HepG2 (cell line): ENCODE results near the gene IL10RA.

ENCODE experiments used
- POLR2A ChIP-seq, 2 experiments: IDR thresholded peaks; 2 replicates each; pipeline ENCODE4 v1.6.1; 2011; ENCODE audit warnings: low read depth in 2 of 2, low read length in 2 of 2, mild to moderate bottlenecking in 1 of 2, moderate library complexity in 1 of 2; ENCODE audit not compliant: insufficient read depth in 1 of 2
- ZNF547 ChIP-seq: sonication (generic); formaldehyde crosslinking; IDR thresholded peaks from 2 replicates; pipeline ENCODE4 v1.5.1; 2020; ENCODE audit warnings: mild to moderate bottlenecking, missing genetic modification reagents
- TF ChIP-seq, protein P1 (sequence below): sonication (generic); formaldehyde crosslinking; IDR thresholded peaks from 2 replicates; pipeline ENCODE4 v1.4.0; 2020; ENCODE audit warnings: missing genetic modification reagents, mild to moderate bottlenecking, borderline replicate concordance
- TF ChIP-seq, protein P2 (sequence below): sonication (generic); formaldehyde crosslinking; IDR thresholded peaks from 2 replicates; pipeline ENCODE4 v1.5.0; 2020; ENCODE audit warnings: mild to moderate bottlenecking, missing genetic modification reagents, moderate library complexity

DNA sequence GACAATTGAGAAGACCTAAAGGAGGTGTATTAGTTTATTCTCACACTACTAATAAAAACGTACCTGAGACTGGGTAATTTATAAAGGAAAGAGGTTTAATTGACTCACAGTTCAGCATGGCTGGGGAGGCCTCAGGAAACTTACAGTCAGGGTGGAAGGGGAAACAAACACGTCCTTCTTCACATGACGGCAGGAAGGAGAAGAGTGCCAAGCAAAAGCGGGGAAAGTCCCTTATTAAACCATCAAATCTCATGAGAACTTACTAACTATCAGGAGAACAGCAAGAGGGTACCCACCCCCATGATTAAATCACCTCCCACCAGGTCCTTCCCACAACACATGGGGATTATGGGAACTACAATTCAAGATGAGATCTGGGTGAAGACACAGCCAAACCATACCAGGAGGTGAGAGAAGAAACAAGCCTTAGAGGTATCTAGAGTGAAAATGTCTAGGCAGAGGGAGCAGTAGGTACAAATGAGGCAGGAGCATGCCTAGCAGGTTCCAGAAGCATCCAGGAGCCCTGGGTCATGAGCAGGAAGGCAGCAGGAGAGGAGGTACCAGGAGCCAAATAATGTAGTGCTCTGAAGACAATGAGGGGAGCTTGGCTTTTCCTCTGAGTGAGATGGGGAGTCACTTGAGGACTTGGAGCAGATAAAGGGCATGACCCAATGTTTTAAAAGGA, 31.6 kb downstream of the IL10RA start:
- TF ChIP-seq, protein P1, sequence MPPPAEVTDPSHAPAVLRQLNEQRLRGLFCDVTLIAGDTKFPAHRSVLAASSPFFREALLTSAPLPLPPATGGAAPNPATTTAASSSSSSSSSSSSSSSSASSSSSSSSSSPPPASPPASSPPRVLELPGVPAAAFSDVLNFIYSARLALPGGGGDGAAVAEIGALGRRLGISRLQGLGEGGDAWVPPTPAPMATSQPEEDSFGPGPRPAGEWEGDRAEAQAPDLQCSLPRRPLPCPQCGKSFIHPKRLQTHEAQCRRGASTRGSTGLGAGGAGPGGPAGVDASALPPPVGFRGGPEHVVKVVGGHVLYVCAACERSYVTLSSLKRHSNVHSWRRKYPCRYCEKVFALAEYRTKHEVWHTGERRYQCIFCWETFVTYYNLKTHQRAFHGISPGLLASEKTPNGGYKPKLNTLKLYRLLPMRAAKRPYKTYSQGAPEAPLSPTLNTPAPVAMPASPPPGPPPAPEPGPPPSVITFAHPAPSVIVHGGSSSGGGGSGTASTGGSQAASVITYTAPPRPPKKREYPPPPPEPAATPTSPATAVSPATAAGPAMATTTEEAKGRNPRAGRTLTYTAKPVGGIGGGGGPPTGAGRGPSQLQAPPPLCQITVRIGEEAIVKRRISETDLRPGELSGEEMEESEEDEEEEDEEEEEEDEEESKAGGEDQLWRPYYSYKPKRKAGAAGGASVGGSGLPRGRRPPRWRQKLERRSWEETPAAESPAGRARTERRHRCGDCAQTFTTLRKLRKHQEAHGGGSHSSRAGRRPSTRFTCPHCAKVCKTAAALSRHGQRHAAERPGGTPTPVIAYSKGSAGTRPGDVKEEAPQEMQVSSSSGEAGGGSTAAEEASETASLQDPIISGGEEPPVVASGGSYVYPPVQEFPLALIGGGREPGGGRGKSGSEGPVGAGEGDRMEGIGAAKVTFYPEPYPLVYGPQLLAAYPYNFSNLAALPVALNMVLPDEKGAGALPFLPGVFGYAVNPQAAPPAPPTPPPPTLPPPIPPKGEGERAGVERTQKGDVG = no peak
- TF ChIP-seq, protein P2, sequence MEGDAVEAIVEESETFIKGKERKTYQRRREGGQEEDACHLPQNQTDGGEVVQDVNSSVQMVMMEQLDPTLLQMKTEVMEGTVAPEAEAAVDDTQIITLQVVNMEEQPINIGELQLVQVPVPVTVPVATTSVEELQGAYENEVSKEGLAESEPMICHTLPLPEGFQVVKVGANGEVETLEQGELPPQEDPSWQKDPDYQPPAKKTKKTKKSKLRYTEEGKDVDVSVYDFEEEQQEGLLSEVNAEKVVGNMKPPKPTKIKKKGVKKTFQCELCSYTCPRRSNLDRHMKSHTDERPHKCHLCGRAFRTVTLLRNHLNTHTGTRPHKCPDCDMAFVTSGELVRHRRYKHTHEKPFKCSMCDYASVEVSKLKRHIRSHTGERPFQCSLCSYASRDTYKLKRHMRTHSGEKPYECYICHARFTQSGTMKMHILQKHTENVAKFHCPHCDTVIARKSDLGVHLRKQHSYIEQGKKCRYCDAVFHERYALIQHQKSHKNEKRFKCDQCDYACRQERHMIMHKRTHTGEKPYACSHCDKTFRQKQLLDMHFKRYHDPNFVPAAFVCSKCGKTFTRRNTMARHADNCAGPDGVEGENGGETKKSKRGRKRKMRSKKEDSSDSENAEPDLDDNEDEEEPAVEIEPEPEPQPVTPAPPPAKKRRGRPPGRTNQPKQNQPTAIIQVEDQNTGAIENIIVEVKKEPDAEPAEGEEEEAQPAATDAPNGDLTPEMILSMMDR (CRISPR knock-in tag) = no peak
- TF ChIP-seq POLR2A (IDR thresholded peaks at IDR 0.05; ENCODE audit: insufficient read depth in 1 of 2, low read depth in 2 of 2, low read length in 2 of 2) (no peak), ZNF547 (CRISPR knock-in tag) (no peak)
